Vagina (tissue), 2 donors: ENCODE results near the gene CHD5. TPM values are rescaled to one million over a fixed set of nuclear protein-coding genes. Genes with fewer than 3 reads are reported as not detected.
"Not testable (repeated sequence)": the region's sequence is repeated elsewhere in the genome, so short reads cannot be mapped to it uniquely, and the experiment has no call there.

Experiments used
- DNase-seq, 2 donors: peaks; one replicate each; pipeline ENCODE4 v3.0.0-alpha.2; 2017; ENCODE audit errors: extremely low spot score in 2 of 2
- H3K27ac ChIP-seq: fragments of 200-600 bp; sonication (generic); one replicate; pipeline ENCODE4 v1.5.1; 2019
- H3K27me3 ChIP-seq: fragments of 200-600 bp; sonication (generic); one replicate; pipeline ENCODE4 v1.5.1; 2019
- H3K36me3 ChIP-seq, 2 donors: fragments of 200-600 bp; sonication (generic); one replicate each; pipeline ENCODE4 v1.5.1; 2017 to 2019
- H3K4me1 ChIP-seq: fragments of 200-600 bp; sonication (generic); one replicate; pipeline ENCODE4 v1.5.1; 2019
- H3K4me3 ChIP-seq, 2 donors: fragments of 200-600 bp; sonication (generic); 1 replicate in 1 of 2; 2 replicates in 1 of 2; pipeline ENCODE4 v1.5.1; 2016 to 2019
- H3K9me3 ChIP-seq: fragments of 200-600 bp; sonication (generic); one replicate; pipeline ENCODE4 v1.5.1; 2019
- POLR2A ChIP-seq, 2 donors: fragments of 450-650 bp; IDR thresholded peaks; one replicate each; pipeline ENCODE4 v1.6.1; 2017; ENCODE audit warnings: antibody characterized with exemption in 2 of 2, mild to moderate bottlenecking in 2 of 2, moderate library complexity in 2 of 2
- POLR2AphosphoS5 ChIP-seq, 2 donors: sonication (generic); formaldehyde crosslinking; IDR thresholded peaks; one replicate each; pipeline ENCODE4 v1.9.0; 2017; ENCODE audit warnings: antibody characterized with exemption in 2 of 2, mild to moderate bottlenecking in 2 of 2, low read depth in 1 of 2; ENCODE audit not compliant: insufficient read depth in 1 of 2
- intact Hi-C: fragments of 100-400 bp; cut with DNase I; formaldehyde crosslinking; loops from one replicate; pipeline ENCODE4 v1.15.1; 2023
- total RNA-seq: library from RNA; depleted of rRNA; stranded (reverse); fragments of >200 nt; gene quantifications from one replicate; pipeline ENCODE4 v1.2.3, GENCODE V29; 2016
- TF ChIP-seq, protein P1 (sequence below), 3 experiments: fragments of 450-650 bp in 2 of 3; fragments of 200-600 bp in 1 of 3; sonication (generic) in 1 of 3; IDR thresholded peaks; one replicate each; pipeline ENCODE4 v1.5.1; 2017 to 2019; ENCODE audit warnings: antibody characterized with exemption in 3 of 3, mild to moderate bottlenecking in 2 of 3, moderate library complexity in 2 of 3

The CHD5 gene
- total RNA-seq, 1 donor from 2014 or later, result 2.0 TPM

DNA sequence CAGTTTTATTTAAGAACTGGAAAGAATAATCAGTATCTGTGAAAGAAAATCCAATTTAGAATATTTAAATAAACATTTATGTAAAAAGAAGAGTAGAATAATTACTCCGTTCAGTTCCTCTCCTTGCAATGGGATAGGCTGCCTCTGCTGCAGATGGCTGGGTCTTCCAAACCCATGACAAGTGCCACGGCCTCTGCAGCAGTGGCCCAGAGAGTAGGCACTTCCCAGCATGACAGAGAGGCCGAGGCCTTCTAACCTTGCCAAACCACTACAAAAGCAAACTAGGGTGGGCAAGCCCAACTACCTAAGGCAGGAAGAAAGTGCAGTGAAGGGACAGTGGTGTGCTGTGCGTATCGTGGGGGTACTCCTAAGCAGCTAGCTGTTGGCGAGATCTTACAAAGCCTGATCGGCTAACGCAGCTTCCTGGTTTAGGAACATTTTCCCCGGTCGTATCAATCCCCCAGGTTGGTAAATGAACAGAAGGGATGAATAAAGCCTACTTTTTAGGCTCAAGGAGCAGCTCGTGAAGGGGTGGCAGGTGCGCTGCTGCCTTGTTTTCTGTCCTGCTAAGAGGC lies 41.2 kb upstream of the CHD5 start:
- no peak for DNase-seq
- H3K27me3 ChIP-seq, result no peaks in the 10 kb centered on the region
- peaks cover 0 to 32% of the 10 kb centered on the region in 2 donors for H3K36me3 ChIP-seq
- H3K27ac ChIP-seq, result no peak overlapping the region
- peaks cover 10% of the 10 kb centered on the region for H3K4me1 ChIP-seq
- TF ChIP-seq POLR2AphosphoS5 (IDR thresholded peaks at IDR 0.05; ENCODE audit: insufficient read depth in 1 of 2, low read depth in 1 of 2), result no peak
- no peak overlapping the region for H3K4me3 ChIP-seq
- intact Hi-C loops, result no loop called here
- H3K9me3 ChIP-seq, result no peaks in the 10 kb centered on the region

DNA sequence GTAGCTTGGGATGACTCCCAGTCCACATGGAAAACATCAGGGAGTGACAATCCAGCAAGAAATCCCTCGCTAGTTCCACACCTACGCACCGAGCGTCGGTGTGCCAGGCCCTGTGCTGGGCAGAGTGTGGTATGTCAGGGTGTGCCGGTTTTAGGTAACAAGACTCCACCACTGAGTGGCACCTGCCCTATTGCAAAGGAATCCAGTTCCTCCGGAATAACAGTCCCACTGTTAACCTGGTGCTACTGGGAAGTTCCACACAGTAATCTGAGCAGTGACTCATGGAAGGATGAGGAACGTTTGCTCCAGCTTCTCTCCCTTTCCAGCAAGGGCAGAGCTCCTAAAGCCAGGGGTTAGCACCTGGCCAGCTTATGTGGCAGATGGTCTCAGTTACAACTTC lies 40.1 kb upstream of the CHD5 start:
- peak; percentile 51 to 74 for TF ChIP-seq POLR2AphosphoS5 (IDR thresholded peaks at IDR 0.05; ENCODE audit: insufficient read depth in 1 of 2, low read depth in 1 of 2)
- TF ChIP-seq, protein P1, sequence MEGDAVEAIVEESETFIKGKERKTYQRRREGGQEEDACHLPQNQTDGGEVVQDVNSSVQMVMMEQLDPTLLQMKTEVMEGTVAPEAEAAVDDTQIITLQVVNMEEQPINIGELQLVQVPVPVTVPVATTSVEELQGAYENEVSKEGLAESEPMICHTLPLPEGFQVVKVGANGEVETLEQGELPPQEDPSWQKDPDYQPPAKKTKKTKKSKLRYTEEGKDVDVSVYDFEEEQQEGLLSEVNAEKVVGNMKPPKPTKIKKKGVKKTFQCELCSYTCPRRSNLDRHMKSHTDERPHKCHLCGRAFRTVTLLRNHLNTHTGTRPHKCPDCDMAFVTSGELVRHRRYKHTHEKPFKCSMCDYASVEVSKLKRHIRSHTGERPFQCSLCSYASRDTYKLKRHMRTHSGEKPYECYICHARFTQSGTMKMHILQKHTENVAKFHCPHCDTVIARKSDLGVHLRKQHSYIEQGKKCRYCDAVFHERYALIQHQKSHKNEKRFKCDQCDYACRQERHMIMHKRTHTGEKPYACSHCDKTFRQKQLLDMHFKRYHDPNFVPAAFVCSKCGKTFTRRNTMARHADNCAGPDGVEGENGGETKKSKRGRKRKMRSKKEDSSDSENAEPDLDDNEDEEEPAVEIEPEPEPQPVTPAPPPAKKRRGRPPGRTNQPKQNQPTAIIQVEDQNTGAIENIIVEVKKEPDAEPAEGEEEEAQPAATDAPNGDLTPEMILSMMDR (IDR thresholded peaks at IDR 0.05), result no peak
- H3K9me3 ChIP-seq, result no peaks in the 10 kb centered on the region
- peaks cover 0 to 25% of the 10 kb centered on the region in 2 donors for H3K36me3 ChIP-seq
- intact Hi-C loops, result no loop called here
- H3K4me1 ChIP-seq, result peaks cover 10% of the 10 kb centered on the region
- DNase-seq, result no peak
- no peaks in the 10 kb centered on the region for H3K27me3 ChIP-seq
- H3K27ac ChIP-seq, result no peak overlapping the region
- H3K4me3 ChIP-seq, result no peak overlapping the region

DNA sequence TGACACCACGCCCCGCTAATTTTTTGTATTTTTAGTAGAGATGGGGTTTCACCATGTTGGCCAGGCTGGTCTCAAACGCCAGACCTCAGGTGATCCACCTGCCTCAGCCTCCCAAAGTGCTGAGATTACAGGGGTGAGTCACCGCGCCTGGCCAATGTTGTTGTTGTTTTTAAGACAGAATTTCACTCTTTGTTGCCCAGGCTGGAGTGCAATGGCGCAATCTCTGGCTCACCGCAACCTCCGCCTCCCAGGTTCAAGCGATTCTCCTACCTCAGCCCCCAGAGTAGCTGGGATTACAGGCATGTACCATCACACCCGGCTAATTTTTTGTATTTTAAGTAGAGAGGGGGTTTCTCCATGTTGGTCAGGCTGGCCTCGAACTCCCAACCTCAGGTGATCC lies 39.5 kb upstream of the CHD5 start:
- DNase-seq, H3K4me3 ChIP-seq, H3K9me3 ChIP-seq, H3K27me3 ChIP-seq, intact Hi-C loops: not testable (repeated sequence)
- H3K4me1 ChIP-seq, result peaks cover 10% of the 10 kb centered on the region
- H3K27ac ChIP-seq, result peak overlapping the region; percentile 44
- peaks cover 0 to 19% of the 10 kb centered on the region in 2 donors for H3K36me3 ChIP-seq

DNA sequence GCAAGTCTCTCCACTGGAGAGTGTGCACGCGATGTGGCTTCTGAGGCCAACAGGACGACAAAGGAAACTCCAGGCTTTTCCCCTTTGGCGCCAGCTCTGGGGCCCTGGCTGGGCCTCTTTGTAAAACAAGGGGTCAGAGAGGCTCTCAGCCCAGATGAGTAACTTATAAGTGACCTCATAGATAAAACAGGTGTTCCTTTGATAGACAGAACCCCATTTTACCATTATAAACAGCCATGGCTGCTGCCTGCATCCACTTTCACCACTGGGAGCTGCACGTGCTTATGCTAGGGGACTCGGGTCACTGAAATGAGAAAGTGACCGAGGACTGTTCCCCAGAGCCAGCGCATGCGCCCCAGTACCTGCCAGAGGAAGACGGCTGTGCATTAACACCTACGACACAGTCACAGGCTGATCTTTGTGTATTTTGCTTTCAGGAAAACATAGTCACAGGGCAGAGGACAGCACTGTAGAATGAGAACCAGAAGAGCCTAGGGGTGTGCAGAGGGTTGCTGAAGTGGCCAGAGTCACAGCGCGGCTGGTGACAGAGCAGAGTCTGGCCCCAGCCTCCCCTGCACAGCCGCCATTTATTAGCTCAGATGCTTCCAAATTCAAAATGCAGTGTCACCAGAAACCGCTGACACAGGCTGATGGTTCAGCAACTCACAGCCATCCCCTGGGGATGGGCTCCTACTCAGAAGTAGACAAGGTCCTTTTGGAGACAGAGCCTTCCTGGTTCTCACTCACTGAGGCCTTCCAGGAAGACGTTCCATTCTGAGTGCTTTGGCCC lies 38.4 kb upstream of the CHD5 start:
- DNase-seq, result no peak
- no peak overlapping the region for H3K27ac ChIP-seq
- peaks cover 0 to 8% of the 10 kb centered on the region in 2 donors for H3K36me3 ChIP-seq
- no peaks in the 10 kb centered on the region for H3K27me3 ChIP-seq
- TF ChIP-seq POLR2AphosphoS5 (IDR thresholded peaks at IDR 0.05; ENCODE audit: insufficient read depth in 1 of 2, low read depth in 1 of 2) (no peak), POLR2A (IDR thresholded peaks at IDR 0.05) (no peak)
- TF ChIP-seq, protein P1 (IDR thresholded peaks at IDR 0.05), result no peak
- intact Hi-C loops, result no loop called here
- no peak overlapping the region for H3K4me3 ChIP-seq
- no peaks in the 10 kb centered on the region for H3K9me3 ChIP-seq
- peaks cover 10% of the 10 kb centered on the region for H3K4me1 ChIP-seq

DNA sequence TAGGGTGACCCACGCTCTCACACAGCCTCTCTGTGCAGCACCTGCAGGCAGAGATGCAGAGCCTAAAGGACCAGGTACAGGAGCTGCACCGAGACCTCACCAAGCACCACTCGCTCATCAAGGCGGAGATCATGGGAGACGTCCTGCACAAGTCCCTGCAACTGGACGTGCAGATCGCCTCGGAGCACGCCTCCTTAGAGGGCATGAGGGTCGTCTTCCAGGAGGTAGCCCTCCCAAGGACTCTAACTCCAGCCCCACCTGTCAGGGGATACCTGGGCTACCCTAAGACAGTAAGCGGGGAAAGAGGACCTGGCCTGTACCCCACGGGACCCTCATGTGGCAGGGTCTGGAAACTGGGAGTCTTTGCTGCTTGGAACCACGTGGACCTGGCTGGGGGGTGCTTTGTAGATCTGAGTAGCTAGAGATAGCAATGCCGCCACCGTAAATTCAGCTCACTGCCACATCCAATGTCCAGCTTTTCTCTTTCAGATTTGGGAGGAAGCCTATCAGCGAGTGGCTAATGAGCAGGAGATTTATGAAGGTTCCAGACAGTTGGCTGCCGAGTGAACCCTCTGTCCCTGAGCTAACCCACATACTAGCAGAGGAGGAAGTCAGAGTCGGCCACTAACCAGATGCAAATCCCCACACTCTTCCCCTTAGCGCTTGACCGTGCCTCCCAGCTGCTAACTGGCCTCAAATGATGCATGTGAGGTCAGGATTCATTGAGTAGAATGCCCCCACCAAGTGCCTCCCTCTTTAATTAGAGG lies 32.3 kb upstream of the CHD5 start:
- TF ChIP-seq, protein P1 (IDR thresholded peaks at IDR 0.05), result no peak
- no peak for TF ChIP-seq POLR2AphosphoS5 (IDR thresholded peaks at IDR 0.05; ENCODE audit: insufficient read depth in 1 of 2, low read depth in 1 of 2)
- TF ChIP-seq POLR2A (IDR thresholded peaks at IDR 0.05), result no peak
- no peak for DNase-seq
- H3K27me3 ChIP-seq, result no peaks in the 10 kb centered on the region
- H3K4me1 ChIP-seq, result peaks cover 21% of the 10 kb centered on the region
- H3K36me3 ChIP-seq, result no peaks in the 10 kb centered on the region
- no peak overlapping the region for H3K27ac ChIP-seq
- intact Hi-C loops, result no loop called here
- H3K9me3 ChIP-seq, result no peaks in the 10 kb centered on the region
- no peak overlapping the region for H3K4me3 ChIP-seq
